GM20431 (cell line): ENCODE results near the gene TM7SF2.

ENCODE experiments used
- in situ Hi-C: fragments of 300-500 bp; cut with MseI, MboI; formaldehyde crosslinking; loops from one replicate; pipeline ENCODE4 v1.15.0; 2020; ENCODE audit warnings: low sequenced_read_pairs; ENCODE audit not compliant: unreplicated experiment

Gene TM7SF2

DNA sequence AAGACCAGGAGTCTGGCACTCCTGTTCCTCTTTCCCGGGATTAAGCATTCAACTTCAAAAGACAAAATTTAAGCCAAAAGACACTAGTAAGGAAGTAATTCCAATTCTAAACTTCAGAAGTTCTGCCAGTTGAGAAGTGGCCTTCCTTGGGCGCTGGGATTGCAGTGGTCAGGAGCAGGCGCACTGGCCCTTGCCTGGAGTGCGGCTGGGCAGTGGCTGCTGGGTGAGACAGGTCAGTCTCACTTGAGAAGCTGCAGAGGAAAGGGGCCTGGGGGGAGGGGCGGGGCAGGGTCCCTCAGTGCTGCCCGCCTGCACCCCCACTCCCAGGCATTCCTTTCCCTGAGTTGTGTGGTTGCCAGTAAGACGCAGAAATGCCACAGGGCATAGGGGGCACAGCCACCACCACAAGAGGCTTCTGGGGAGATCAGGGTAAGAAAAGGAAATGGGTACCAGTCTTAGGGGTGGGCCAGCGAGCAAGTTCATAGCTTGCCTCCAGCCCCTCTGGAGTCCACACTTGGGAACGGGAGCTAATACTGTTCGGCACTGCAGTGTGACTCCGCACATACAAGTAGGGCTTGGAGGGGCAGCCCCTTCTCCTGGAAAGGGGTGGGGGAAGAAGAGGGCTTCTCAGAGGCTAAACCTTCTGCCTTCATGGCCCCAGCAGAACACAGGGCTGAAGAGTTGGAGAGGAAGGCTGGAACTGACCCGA is 16.0 kb downstream of the TM7SF2 start:
- in situ Hi-C loops, result no loop called here

DNA sequence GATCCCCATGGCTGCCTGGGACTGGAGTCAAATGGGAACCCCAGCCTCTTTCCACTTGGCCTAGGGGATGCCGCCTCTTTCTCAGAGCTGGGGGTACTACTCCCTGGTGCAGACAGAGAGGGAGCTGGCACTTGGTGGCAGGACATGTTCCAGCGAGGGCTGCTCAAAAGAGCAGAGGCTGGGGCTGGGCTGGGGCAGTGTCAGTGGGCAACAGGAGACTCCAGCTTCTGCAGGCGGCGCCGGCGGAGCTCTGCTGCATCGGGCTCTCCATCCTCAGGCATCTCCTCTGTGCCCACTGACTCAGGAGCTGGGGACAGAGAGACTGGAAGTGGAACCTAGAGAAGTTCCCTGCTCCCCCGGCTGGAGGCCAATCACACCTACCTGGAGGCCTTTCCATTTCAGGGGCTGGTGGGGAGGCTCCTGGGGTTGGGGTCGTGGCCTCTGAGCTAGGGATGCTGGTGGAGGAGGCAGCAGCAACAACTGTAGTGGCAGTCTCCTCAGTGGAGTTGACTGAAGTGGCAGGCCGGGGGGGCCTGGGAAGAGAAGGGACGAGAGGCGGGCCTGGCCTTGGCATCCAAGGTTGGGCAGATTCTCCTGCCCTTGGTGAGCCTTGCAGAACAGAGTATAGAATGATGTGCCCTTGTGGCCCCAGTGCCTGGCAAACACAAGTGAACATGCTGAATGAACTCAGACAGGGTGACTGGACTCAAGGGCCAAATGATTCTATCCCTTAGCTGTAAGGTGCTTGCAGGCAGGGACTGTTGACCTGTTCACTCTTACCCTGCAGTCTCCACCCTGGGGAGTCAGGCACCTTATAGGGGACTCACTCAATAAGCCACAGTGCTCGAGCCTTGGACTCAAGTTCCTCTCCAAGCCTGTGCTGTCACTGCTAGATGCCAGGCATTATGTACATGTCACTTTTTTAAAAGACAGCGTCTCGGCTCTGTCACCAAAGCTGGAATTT is 16.8 kb downstream of the TM7SF2 start:
- in situ Hi-C loops, result no loop called here

DNA sequence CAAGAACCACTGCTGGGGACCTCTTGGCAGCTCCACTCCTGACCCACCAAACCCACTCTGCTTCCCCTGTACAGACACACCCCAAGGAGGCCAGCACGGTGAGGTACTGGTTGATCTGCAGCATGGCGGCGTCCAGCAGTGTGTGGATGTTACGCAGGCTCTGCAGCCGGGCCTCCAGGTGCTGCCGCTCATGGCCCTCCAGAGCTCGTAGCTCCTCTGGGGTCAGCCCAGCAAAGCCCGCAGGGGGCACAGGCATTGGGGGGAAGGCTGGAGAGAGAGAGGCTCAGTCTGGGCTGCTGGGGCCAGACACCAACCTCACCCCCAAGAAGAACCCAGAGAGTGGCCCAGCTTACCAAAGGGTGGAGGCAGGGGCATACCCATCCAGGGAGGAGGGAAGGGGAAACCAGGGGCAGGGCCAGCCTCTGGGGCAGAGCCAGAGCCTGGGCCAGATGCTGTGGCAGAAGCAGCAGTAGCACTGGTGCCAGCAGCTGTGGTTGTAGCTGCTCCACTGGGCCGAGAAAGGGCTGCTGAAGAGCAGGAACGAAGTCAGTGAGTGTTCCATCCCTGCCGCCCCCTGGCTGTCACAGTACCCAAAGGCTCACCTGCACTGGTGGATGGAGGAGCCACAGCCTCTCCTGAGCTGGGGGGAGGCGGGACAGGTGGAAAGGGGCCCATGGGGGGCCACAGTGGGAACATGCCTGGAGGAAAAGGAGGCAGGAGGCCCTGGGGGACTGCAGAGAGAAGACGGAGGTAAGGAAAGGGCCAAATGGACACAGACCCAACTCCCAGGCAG is 18.2 kb downstream of the TM7SF2 start:
- in situ Hi-C loops, result no loop called here

DNA sequence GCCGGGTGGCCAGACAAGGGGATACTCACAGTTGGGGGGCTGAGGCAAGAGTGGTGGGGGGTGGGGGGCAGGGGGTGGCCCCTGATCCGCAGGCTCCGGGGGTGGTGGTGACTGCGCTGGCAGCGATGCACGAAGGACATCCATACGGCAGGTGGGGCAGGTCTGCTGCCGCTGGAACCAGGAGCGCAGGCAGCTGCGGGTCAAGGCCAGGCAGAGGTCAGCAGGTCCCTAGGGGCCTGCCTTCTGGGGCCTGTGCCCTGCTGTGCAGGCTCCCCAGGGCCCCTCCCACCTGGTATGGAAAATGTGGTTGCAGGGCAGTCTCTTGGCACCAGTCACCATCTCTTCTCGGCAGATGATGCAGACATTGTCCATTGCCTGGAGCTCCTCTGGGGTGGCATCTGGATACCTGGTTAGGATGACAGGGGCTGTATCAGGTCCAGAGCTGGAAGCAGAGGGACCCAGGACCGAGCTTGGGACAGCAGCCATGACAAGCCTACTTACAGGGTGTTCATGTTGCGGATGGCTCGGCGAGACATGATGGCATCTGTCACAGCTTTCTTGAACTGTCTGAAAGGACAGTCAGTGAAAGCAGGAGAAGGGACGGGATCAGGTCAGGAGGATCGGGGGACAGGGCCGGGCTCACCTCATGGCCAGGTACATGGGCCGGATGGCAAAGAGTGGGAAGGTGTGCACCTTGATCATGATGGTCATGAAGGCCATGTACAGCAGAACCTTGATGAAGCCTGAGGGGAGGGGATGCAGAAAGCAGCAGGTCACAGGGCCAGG is 19.2 kb downstream of the TM7SF2 start:
- in situ Hi-C loops, result no loop called here

DNA sequence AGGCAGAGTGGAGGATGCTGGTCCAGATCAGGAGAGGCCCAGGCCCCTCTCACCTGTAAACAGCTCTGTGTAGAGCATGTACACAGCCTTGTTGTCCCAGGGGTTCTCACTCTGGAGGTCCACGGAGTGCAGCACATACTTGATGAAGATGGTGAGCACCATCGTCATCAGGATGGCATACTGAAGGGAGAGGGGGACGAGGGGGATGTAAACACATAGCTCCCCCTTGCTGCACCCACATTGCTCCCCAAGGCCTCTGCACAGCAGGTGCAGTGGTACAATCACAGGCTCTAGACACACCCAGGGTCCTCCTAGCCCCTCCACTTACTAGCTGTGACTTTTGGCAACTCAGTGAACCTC is 19.7 kb downstream of the TM7SF2 start:
- in situ Hi-C loops, result no loop called here

DNA sequence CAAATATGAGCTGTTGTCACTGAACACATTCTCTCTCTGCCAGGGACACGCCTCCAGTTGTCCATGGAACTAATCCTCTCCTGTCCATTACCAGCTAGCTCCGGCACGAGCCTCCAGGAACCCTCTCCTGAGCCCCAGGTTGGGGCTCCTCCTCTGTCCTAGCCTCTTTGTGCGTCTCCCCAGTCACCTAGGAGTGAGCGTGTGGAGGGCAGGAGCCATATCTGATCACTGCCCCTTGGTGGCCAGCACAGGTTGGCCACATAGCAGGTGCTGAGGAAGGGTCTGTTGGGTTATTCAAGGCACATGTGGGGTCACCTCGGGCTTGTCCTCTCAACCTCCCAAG is 20.2 kb downstream of the TM7SF2 start:
- in situ Hi-C loops, result no loop called here

DNA sequence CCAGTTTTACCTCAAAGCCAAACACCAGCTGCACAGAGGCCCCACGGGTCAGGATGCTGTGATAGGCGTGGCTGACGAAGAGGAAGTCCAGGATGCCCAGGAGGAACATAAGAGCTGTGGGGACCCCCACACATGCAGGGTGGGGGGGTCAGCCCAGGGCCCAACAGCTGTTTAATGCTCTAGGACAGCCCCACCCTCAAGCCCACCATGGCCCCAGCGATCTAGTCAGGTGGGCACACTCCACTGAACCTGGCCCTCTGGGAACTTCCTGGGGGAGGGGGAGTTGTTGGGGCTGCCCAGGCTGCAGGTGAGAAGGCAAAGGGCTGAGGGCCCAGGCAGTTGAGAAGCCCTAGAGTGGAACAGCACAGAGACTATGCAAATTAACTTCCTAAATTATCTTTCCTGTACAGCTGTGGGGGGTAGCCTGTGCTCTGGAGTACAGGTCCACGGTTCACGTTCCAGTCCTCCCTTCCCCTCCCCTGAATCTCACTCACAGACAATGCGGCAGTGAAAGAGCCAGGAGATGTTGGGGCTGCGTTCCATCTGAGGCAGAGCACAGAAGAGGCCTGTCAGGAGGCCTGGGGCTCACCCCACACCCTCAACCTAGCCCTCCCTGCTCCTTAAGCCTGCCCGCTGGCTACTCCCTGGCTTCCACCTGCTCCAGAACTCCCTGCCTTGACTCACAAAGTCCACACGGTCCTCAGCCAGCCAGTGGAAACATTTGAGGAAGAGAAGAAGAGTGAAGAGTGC is 20.7 kb downstream of the TM7SF2 start:
- in situ Hi-C loops, result no loop called here

DNA sequence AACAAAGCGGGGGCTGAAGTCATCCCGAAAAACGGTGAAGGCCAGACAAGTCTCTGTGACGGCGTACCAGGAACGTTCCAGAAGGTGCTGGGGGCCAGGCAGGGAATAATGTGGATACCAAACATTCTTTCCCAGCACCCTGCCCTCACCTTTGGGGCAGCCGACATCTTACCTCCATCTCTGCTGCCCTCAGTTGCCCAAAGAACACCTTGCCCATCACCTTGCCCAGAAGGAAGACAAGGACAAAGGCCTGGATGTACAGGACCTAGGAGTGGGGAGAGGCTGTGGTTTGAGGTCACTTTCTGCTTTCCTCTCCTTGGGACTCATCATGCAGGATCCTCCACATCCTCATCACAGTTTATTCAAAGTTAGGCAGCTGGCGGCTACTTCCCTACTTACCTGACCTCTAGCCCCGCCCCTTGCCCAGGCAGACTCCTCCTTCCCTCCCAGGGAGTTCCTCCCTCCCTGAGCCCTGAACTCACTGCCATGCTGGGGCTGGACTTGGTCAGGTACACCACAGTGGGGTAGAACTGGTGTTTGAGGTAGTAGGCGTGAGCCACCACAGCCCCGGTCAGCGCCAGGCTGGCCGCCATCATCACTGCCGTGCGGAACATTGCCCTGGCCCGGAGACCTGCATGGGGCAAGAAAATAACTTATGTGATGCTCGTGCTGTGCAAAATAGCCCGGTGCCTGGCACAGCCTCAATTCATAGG is 21.5 kb downstream of the TM7SF2 start:
- in situ Hi-C loops, result no loop called here

DNA sequence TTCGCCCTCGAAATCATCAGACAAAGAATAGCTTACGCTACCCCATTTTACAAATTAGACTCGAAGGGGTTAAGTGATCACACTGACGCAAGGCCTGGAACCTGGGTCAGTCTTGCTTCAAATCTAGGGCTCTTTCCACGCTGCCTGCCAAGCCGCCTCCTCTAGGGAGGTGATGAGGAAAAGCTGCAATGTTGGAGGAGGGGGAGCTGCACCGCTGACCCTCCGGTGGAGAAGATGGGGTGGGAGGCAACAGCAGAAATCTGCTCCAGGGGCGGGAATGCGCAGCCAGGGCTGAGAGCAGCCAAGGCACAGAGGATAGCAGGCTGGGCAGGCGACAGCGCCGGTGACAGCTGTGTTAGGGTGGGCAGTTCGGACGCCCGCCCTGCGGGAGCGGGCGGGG is 22.1 kb downstream of the TM7SF2 start:
- in situ Hi-C loops, result no loop called here

DNA sequence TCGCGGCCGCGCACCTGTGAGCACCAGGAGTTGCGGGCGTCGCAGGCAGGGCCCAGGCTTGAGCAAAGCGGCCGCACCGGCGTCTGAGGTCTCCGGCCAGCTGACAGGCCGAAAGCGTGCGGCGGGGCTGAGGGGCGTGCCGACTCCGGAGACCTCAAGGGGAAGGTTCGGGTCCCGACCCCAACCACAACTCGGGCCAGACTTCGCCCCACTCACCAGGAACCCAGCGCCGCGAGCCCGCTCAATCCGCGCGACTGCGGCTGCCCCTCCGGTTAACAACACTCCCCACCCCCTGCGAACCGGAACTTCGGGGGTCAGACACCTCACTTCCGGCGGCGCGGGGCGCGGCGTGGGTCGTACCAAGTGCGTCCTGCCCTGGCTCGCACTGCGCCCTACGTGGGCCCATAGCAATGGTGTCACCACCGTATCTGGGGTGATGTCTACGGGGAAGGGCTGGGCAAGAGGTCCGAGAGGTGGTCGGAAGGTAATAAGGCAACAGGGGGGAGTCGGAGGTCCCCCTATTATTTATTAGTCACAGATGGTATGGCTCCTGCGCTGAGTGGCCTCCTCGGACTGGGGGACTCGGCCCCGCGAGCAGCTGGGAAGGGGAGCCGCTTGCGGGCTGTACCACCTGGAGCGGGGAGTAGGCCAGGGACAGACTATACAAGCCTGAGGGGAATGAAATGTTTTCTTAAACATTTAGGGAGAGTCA is 22.7 kb downstream of the TM7SF2 start, which contains the start of gene SYVN1:
Gene SYVN1, minus strand, starts transcription at position 280 of the 712 bp plus-strand sequence. CDS start 918 bp downstream, outside the sequence.
- in situ Hi-C loops, result no loop called here

DNA sequence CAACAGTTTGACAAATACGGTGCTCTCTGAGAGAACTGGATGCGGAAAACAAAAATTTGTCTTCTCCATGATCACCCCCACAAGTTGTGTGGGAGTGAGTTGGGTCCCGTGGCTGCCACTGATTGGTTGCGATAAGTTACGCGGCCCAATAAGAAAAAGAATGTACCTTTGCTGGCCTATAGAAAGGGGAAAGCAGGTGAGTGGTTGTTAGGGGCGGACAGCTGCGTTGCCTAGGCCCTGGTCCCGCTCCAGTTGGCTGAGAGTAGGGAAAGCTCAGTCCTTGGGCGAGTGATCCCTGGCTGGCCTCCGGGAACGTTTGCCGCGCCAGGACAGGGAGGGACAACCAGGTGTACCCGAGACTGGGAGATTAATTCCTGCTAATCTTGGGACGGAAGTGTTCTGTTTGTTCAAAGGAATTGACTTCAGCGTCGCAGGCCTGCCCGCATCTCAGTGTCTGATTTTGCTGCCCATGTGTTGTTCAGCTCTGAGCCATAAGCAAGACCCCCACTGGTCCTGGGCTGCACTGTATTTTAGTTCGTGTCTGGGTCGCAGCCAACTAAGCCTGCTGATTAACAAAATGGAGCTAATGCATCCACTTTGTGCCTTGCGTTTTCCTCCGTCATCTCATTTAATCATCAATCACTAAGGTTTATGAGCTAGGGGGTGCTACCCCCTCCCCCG is 23.4 kb downstream of the TM7SF2 start:
- in situ Hi-C loops, result no loop called here

DNA sequence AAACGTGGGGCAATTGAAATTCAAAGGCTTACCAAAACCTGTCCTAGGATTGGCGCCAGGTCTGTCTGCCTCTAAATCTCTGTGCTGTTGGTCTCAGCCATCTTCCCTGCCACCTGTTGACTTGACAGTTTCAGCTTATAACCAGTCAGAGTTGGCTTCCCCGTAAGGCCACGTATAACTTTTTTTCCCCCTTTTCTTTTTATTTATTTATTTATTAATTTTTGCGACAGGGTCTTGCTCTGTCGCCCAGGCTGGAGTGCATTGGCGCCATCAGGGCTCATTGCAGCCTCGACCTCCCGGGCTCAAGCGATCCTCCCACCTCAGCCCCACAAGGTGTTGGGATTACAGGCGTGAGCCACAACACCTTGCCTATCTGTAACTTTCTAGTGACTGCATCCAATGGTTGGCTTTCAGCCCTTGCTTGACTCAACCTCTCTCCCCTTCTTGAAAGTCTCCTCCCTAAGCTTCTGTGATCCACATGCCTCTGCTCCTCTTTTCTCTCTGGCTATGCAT is 24.0 kb downstream of the TM7SF2 start:
- in situ Hi-C loops, result no loop called here

DNA sequence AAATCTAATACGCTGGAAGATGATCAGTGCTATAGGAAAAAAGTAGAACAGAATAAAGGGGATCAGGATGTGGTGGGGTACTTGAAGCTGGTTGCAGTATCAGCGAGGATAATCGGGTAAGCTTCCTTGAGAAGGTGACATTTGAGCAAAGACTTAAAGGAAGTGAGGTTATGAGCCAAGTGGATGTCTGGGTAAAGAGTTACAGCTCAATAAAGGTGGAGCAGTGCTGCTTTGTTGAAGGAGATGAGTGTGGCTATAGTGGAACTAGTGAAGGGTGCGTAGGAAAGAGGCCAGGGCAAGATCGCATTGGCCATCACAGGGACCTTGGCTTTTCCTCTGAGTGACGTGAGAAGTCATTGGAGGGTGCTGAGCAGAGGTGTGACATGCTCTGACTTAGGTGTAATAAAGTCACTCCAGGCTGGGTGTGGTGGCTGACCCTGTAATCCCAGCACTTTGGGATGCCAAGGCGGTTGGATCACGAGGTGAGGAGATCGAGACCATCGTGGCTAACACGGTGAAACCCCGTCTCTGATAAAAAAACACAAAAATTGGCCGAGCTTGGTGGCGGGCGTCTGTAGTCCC is 24.9 kb downstream of the TM7SF2 start:
- in situ Hi-C loops, result no loop called here

DNA sequence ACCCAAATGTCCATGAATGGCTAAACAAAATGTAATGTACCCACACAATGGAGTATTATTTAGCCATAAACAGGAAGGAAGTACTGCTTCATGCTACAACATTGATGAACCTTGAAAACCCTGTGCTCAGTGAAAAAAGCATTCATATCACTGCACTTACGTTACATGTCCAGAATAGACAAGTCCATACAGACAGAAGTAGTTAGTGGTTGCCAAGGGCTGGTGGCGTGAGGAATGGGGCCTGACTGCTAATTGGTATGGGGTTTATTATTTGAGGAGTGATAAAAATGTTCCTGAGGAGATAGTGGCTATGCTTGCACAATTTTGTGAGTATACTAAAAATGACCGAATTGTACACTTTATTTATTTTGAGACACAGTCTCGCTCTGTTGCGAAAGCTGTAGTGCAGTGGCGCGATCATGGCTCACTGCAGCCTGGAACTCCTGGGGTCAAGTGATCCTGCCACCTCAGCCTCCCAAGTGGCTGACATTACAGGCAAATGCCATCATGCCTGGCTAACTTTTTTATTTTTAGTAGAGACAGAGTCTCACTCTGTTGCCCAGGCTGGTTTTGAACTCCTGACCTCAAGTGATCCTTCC is 30.3 kb downstream of the TM7SF2 start:
- in situ Hi-C loops, result no loop called here

DNA sequence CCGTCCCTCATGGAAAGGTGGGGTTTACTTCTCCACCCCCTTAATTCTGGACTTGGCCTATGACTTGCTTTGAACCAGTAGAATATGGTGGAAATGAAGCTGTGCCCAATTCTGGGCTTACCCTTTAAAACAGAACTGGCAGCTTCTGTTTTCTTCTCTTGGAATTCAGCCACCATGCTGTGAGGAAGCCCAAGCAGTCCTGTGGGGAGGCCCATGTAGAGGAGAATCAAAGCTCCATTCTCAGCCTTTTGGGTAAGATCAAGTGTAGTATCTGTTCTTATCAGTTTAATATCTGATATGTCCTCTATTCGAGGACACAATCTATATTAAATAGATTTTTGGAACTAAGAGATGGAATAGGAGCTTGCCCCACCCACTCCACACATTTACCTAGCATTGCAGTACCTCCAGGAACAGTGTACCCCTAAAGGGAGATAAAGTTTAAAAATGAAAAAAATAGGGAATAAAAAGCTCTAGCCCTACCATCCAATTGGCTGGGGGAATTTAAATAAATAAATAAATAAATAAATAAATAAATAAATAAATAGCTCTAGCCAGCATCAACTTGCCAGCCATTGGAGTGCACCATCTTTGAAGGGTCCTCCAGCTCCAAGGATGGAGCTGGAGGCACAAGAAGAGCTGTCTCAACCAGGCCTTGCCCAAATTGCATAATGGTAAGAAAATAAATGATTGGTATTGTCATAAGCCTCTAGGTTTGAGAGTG is 35.8 kb downstream of the TM7SF2 start:
- in situ Hi-C loops, result no loop called here

DNA sequence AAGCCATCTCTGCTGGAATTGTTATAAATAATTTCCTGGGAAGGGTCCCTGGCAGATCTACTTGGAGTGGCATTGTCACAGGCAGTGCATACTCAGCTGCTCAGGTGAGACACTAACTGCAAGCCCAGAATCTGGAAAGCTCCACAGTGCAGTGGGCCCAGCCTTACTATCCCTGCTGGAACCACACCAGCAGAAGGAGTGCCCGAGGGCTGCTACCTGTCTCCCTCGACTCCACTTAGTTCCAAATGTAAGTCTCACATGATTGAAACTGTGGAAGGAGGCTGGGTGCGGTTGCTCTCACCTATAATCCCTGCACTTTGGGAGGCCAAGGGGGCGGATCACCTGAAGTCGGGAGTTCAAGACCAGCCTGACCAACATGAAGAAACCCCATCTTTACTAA is 37.0 kb downstream of the TM7SF2 start:
- in situ Hi-C loops, result no loop called here
